Fibroblast of villous mesenchyme (primary cell): ENCODE results near the gene CCDC82. TPM values are rescaled to one million over a fixed set of nuclear protein-coding genes. Genes with fewer than 3 reads are reported as not detected.

Experiments used
- DNase-seq: peaks from one replicate; pipeline ENCODE4 v3.0.0-alpha.2; 2010; ENCODE audit warnings: low read depth
- H3K4me3 ChIP-seq: 2 replicates; pipeline ENCODE4 v1.5.1; 2011; ENCODE audit warnings: low read depth, mild to moderate bottlenecking, low read length
- total RNA-seq: library from RNA; depleted of rRNA; stranded (reverse); fragments of >200 nt; gene quantifications from 2 replicates; pipeline ENCODE4 v1.2.3, GENCODE V29; 2012
- TF ChIP-seq, protein P1 (sequence below): IDR thresholded peaks from 2 replicates; pipeline ENCODE4 v1.5.1; 2012; ENCODE audit warnings: low read depth, mild to moderate bottlenecking, low read length; ENCODE audit not compliant: insufficient read depth

The CCDC82 gene
- total RNA-seq, 1 donor = 17.7 TPM

- no peak for DNase-seq
- TF ChIP-seq, protein P1, sequence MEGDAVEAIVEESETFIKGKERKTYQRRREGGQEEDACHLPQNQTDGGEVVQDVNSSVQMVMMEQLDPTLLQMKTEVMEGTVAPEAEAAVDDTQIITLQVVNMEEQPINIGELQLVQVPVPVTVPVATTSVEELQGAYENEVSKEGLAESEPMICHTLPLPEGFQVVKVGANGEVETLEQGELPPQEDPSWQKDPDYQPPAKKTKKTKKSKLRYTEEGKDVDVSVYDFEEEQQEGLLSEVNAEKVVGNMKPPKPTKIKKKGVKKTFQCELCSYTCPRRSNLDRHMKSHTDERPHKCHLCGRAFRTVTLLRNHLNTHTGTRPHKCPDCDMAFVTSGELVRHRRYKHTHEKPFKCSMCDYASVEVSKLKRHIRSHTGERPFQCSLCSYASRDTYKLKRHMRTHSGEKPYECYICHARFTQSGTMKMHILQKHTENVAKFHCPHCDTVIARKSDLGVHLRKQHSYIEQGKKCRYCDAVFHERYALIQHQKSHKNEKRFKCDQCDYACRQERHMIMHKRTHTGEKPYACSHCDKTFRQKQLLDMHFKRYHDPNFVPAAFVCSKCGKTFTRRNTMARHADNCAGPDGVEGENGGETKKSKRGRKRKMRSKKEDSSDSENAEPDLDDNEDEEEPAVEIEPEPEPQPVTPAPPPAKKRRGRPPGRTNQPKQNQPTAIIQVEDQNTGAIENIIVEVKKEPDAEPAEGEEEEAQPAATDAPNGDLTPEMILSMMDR = no peak
- no peak overlapping the region for H3K4me3 ChIP-seq
Observed at GRCh38 chr11:96317571-96317970, 72.1 kb downstream of the CCDC82 start.

DNA sequence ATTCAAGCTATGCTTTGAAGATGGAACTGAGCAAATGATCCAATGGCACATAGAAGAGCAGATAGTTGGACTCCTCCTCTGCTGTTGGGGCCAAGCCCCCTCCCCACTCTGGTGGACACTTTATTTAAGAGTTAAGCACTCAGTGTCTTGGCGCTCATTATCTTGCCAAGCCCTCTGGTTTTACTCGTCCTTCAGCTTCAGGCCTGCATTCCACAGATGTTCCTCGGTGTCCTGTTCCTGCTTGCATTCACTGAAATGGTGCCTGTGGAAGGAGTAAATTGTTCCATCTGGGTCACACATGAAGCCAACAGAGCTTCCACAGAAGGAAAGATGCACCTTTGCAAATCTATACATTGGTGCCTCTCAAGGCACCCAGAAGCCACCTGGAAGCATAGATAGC, 72.8 kb downstream of the CCDC82 start:
- TF ChIP-seq, protein P1 = no peak
- no peak overlapping the region for H3K4me3 ChIP-seq
- DNase-seq = no peak

- no peak for DNase-seq
- TF ChIP-seq, protein P1 = no peak
- no peak overlapping the region for H3K4me3 ChIP-seq
Observed at GRCh38 chr11:96315476-96315875, 74.2 kb downstream of the CCDC82 start.

- TF ChIP-seq, protein P1 = no peak
- DNase-seq = peak; percentile 47
- H3K4me3 ChIP-seq = no peak overlapping the region
Observed at GRCh38 chr11:96314326-96315020, 75.2 kb downstream of the CCDC82 start.

- H3K4me3 ChIP-seq = no peak overlapping the region
- TF ChIP-seq, protein P1 = no peak
- no peak for DNase-seq
Observed at GRCh38 chr11:96313163-96313562, 76.5 kb downstream of the CCDC82 start.

DNA sequence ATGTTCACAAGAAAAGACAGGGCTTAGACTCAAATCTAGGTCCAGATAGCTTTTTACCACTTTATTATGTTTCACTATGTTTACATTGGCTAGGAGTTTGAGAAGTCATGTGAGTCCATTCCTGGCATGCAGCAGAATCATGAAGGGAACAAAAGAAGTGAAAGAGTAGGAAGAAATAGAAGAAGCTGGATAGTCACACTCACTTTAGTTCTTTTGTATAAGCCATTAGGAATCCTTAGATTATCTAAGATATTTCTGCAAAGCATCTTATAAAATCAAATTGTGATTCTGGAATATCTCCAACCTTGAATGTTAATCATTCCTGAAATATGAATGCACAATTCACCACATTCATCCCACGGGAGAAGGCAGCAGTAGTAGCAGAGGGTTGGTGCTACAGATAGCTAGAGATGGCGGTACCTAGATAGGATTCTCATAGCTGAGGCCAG, 78.6 kb downstream of the CCDC82 start:
- H3K4me3 ChIP-seq = no peak overlapping the region
- TF ChIP-seq, protein P1 = no peak
- DNase-seq = peak; percentile 54

DNA sequence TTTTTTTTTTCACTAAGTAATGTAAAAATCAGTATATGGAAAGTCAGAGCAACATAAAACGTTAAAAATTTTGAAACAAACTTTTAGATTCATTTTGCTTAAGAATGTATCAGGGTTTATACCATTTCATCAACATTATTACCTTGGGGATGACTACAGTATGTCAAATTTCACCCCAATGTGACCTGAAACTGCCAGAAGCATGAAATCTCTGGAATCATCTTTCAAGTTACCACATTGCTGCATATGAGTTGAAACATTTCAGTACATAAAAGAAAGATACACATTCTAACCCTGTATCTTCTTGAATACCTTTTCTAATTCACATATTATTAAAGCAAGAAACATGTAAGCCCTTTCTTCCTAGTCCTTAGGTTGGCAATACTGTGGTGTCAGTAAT, 79.5 kb downstream of the CCDC82 start:
- H3K4me3 ChIP-seq = no peak overlapping the region

More for the DNA sequence above, 79.5 kb downstream of the CCDC82 start:
- DNase-seq = no peak
- TF ChIP-seq, protein P1 = no peak
